ENCODE data around the gene SYCE1L. TPM values are rescaled to one million over a fixed set of nuclear protein-coding genes. Genes with fewer than 3 reads are reported as not detected.

Gene SYCE1L
- total RNA-seq, 1 experiment from 2014 or later = 9.9 TPM

DNA sequence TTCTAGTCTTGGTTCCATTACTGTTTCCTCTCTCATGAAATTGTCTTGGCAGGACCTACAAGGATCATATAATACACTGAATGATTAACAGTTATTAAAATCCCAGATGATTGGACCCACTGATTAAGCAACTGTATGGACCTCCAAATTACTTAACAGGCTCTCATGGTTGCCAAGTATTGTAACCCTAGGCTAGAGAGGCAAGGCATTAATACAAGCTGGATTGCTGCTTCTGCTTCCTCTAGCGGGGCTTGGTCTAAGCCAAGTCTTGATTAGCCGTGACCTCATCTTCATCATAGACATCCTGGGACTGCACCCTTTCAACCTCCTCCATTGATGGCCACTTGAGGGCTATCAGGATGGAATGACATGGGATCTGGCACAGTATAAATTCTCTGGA lies 46.9 kb downstream of the SYCE1L start:
- Histone ChIP-seq H3K27me3 (ENCODE audit: insufficient read depth, low read length) (no peaks in the 10 kb centered on the region), H2BK5ac (ENCODE audit: insufficient read length, low read length) (no peak overlapping the region), H3K79me1 (ENCODE audit: insufficient read depth, low read depth, low read length, poor library complexity, severe bottlenecking) (no peaks in the 10 kb centered on the region), H2BK15ac (ENCODE audit: low read depth, low read length) (no peak overlapping the region), H3K4me2 (ENCODE audit: insufficient read depth, insufficient read length, low read length) (no peak overlapping the region), H3K9ac (ENCODE audit: extremely low read depth, insufficient read length, low read length) (no peak overlapping the region), H3K27ac (ENCODE audit: insufficient read length, low read depth, low read length) (no peak overlapping the region), H4K91ac (ENCODE audit: insufficient read length, low read depth, low read length) (no peak overlapping the region), H2AFZ (ENCODE audit: low read length) (no peak overlapping the region), H3K4ac (ENCODE audit: low read depth, low read length) (no peak overlapping the region), H3K14ac (ENCODE audit: insufficient read depth, low read length) (no peak overlapping the region), H3K79me2 (ENCODE audit: insufficient read depth, low read length) (no peaks in the 10 kb centered on the region), H2AK5ac (ENCODE audit: insufficient read length, low read length) (no peak overlapping the region), H2BK120ac (ENCODE audit: low read depth, low read length, poor library complexity, severe bottlenecking) (no peak overlapping the region), H3K18ac (ENCODE audit: insufficient read length, low read depth, low read length) (no peak overlapping the region), H3T11ph (ENCODE audit: low read length) (no peak overlapping the region), H3K9me3 (ENCODE audit: control insufficient read depth, low read depth, low read length) (no peaks in the 10 kb centered on the region), H4K20me1 (ENCODE audit: control insufficient read depth, insufficient read depth, insufficient read length) (no peaks in the 10 kb centered on the region), H3K23ac (ENCODE audit: insufficient read length, low read depth, low read length) (no peak overlapping the region), H4K8ac (replicated peaks; ENCODE audit: insufficient read length, low read depth, low read length) (no peak overlapping the region), H3K23me2 (ENCODE audit: insufficient read length, low read depth, low read length, poor library complexity, severe bottlenecking) (no peaks in the 10 kb centered on the region), H2BK20ac (ENCODE audit: low read depth, low read length, poor library complexity, severe bottlenecking) (no peak overlapping the region), H3K4me1 (ENCODE audit: insufficient read depth, low read length) (no peaks in the 10 kb centered on the region), H4K5ac (ENCODE audit: insufficient read length, low read depth, low read length) (no peak overlapping the region), H2BK12ac (ENCODE audit: insufficient read length, low read depth, low read length) (no peak overlapping the region), H3K56ac (ENCODE audit: insufficient read length, low read depth, low read length) (no peak overlapping the region)
- no peak overlapping the region for H3K4me3 Mint-ChIP-seq
- DNase-seq = no peak
- H3K27ac Mint-ChIP-seq = no peak overlapping the region; a peak in 1 of 7 replicates
- no peaks in the 10 kb centered on the region for H3K4me1 Mint-ChIP-seq
- WGBS (ENCODE audit: extremely low coverage, insufficient read length, low lambda C conversion rate) = no CpG with 5 or more reads among the region's 2 CpGs
- H3K27me3 Mint-ChIP-seq (ENCODE audit: low read depth) = peaks cover 3% of the 10 kb centered on the region; the same call in 1 of the 2 replicates
- TF ChIP-seq, protein P1, sequence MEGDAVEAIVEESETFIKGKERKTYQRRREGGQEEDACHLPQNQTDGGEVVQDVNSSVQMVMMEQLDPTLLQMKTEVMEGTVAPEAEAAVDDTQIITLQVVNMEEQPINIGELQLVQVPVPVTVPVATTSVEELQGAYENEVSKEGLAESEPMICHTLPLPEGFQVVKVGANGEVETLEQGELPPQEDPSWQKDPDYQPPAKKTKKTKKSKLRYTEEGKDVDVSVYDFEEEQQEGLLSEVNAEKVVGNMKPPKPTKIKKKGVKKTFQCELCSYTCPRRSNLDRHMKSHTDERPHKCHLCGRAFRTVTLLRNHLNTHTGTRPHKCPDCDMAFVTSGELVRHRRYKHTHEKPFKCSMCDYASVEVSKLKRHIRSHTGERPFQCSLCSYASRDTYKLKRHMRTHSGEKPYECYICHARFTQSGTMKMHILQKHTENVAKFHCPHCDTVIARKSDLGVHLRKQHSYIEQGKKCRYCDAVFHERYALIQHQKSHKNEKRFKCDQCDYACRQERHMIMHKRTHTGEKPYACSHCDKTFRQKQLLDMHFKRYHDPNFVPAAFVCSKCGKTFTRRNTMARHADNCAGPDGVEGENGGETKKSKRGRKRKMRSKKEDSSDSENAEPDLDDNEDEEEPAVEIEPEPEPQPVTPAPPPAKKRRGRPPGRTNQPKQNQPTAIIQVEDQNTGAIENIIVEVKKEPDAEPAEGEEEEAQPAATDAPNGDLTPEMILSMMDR (conservative IDR thresholded peaks at IDR 0.05) = no peak
- H3K9me3 Mint-ChIP-seq = no peaks in the 10 kb centered on the region
- H3K36me3 Mint-ChIP-seq (ENCODE audit: insufficient read depth in 1 of 3, low read depth in 3 of 3) = no peaks in the 10 kb centered on the region

All from H9 (cell line).